GM21723 (cell line): Measurements from ENCODE around the gene KCNJ14.

ENCODE experiments used
- ATAC-seq: cut with Tn5 transposase; IDR thresholded peaks from one replicate; pipeline ENCODE4 v1.9.1; 2021; ENCODE audit warnings: mild to moderate bottlenecking, moderate library complexity; ENCODE audit not compliant: unreplicated experiment

Gene KCNJ14

DNA sequence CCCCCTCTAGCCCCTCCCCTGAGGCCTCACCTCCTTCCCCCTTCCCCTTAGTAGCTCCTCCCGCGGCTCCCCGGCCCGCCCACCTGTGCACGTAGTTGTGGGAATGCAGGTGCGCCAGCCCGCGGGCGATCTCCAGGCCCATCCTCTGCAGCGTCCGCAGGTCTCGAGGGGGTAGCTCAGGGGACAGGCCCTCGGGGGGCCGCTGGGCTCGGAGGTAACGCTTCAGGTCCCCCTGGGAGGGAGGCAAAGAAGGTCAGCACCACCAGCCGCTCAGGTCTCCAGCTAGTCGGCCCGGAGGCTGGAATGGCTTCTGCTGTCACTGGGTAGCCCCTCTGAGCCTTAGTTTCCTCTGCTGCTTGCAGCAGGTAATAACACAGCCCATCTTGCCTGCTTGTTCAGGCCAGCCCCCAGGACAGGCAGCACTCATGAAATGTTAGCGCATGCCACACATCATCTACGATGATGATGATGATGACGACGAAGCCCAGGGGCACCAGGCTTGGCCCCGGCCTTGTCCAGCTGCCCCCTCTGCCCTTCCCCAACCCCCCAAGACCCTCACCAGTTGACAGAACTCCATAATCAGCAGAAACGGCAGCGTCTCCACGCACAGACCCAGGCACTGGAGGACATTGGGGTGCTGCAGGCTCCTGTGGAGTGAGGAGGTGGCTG is 47.1 kb downstream of the KCNJ14 start:
- ATAC-seq, result no peak

DNA sequence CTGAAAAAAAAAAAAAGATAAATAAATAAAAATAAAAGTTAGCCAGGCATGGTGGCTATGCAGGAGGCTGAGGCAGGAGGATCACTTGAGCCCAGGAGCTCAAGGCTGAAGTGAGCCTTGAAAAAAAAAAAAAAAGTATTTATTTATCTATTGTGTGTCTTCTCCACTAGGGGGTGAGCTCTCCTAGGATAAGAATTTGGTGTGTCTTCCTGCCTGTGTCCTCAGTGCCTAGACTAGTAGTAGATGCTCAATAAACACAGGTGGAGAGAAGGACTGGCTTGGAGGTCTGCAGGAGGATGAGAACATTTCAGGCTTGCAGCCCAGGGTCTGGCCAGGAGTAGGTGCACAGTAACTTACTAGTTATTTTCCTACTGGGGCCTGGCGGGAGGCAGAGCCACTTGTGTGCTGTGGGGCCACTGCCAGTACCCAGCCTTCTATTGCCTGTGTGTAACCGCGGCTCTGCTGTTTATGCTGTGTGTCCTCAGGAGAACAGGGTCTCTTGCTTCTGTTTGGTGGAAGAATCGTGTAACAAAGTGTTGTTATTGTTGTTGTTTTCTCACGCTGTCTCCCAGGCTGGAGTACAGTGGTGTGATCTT is 50.9 kb downstream of the KCNJ14 start:
- no peak for ATAC-seq

GRCh38 chr19:48507911-48508439 is 52.6 kb downstream of the KCNJ14 start:
- ATAC-seq, result no peak

DNA sequence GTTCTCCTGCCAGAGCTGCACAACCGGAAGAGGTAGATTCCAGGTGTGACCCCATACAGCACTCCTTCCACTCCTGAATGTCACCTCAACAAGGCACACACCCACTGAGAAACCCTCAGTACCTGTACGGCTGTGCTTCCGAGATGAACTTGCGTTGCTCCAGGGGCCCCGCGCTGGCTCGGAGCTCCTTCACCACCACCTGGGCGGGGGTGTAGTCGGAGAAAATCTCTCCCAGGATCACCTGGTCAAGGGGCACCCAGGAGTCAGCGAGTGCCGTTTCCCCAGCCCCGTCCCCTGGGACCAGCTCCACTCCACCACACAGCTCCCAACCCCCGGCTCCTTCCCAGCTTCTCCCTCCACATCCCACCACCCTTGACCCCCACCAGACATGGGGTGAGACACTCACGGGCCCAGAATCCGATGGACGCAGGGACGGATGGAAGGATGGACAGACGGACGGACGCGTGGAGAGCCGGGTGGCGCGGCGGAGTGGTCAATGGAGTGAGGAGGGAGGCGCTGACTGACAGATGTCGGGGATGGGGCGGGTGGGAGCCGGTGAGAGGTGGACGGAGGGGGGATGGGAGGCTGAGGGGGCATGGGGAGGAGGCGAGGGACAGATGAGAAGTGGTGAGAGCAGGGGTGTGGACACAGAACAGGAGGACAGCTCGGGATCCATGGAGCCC is 53.5 kb downstream of the KCNJ14 start:
- no peak for ATAC-seq

- ATAC-seq, result no peak
Measured at GRCh38 chr19:48509467-48510194, 54.3 kb downstream of the KCNJ14 start.

- no peak for ATAC-seq
Measured at GRCh38 chr19:48510421-48511268, 55.3 kb downstream of the KCNJ14 start.

- no peak for ATAC-seq
Measured at GRCh38 chr19:48511321-48511731, 56.0 kb downstream of the KCNJ14 start.

DNA sequence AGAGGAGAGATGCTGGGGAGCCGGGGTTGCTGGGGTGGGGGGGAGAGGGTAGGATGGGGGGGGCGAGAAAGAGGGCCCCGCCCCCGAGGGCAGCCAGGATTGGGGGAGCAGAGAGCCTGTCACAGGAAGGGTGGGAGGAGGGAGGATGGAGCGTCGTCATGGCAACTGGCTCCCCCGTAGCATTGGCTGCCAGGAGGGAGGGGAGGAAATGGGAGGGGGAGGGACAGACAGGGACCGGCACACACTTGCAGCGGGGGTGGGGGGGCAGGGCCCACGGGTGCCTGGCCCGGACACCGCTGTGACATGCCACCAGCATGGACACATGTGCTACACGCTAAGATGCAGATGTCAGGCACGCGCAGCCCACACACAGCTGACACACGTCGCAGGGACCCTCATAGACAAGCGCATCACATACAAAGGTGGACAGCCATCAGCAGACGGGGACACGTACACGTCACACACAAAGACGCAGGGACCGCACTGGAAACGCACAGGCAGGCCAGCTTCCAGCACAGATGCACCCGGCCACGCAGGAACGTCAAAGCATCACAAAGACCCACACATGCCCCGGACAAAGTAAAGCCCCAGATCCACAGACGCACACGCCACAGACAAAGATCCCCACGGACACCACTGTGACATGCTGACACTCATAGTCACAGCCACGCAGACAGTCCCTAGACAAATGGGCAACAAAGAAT is 56.6 kb downstream of the KCNJ14 start, which contains the start of gene LMTK3:
Gene LMTK3, minus strand, starts transcription at position 36 of the 704 bp plus-strand sequence. CDS start 259 bp downstream, outside the sequence.
- ATAC-seq, result no peak

DNA sequence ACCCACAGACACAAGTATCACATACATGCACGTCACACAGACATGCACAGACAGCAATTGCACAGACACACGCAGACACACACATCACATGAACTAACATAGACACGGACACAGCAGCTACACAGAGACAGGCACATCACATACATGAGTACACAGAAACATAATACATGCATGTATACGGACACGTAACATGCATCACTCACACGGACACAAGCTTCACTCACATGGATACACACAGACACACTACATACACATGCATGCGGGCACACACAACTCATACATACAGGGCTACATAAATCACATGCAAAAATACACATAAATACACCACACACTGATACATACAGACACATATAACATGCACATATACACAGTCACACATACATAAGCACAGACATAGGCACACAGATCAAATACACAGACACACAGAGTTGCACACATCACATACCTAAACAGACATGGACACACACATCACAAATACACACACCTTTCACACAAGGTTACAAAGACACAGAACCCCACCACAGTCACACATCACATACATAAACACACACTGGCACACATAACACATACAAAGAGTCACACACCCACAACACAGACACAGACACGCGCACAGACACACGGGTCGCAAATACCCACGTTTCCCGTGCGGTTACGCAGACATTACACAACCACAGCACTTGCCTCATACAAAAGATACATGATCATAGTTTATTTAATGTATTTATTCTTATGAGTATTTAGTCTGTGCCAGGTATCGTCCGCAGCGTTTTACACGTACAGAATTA is 57.3 kb downstream of the KCNJ14 start:
- ATAC-seq, result no peak

GRCh38 chr19:48513289-48514122 is 58.1 kb downstream of the KCNJ14 start:
- no peak for ATAC-seq

GRCh38 chr19:48514123-48514458 is 58.7 kb downstream of the KCNJ14 start:
- no peak for ATAC-seq

DNA sequence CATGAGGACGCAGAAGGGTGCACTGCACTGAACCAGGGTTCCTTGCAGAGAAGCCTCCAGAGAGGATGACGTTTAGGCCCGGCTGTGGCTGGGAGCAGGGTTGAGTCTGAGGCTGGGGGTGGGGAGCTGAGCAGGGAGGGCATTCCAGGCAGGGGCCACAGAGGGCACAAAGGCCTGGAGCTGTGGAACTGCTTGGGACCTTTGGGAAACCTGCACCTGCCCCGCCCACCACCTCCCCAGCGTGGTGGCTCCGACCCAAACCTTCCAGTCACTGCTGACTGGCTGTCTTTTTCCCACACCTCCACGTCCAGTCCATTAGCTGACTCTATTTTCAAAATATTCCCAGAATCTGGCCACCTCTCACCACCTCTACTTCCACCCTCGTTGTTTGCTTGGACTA is 61.2 kb downstream of the KCNJ14 start:
- ATAC-seq, result no peak
